Calu3 (cell line): ENCODE measurements around the gene TMEM143. TPM values are rescaled to one million over a fixed set of nuclear protein-coding genes. Genes with fewer than 3 reads are reported as not detected.

Source experiments
- BruUV-seq: library from RNA; stranded (reverse); fragments of 400-500 nt; replicated peaks from 2 replicates; lab custom pipeline; 2021; lab: Mats Ljungman, UMichigan
- CTCF ChIA-PET: fragments of 300-600 bp; sonication (Branson Sonifier 250); formaldehyde crosslinking; loops from one replicate; lab custom pipeline; 2022; ENCODE audit warnings: antibody characterized with exemption; lab: Charles Lee
- DNase-seq: peaks from one replicate; pipeline ENCODE4 v3.0.0; 2022
- H3K27ac Mint-ChIP-seq: one replicate; pipeline ENCODE4 v1.8.0; 2022; ENCODE audit warnings: mixed read lengths; ENCODE audit not compliant: unreplicated experiment
- H3K27me3 Mint-ChIP-seq: one replicate; pipeline ENCODE4 v1.8.0; 2022; ENCODE audit warnings: mixed read lengths; ENCODE audit not compliant: unreplicated experiment
- H3K36me3 Mint-ChIP-seq: one replicate; pipeline ENCODE4 v1.8.0; 2022; ENCODE audit warnings: mild to moderate bottlenecking, moderate library complexity, mixed read lengths; ENCODE audit not compliant: insufficient read depth, unreplicated experiment
- H3K4me1 Mint-ChIP-seq: one replicate; pipeline ENCODE4 v1.8.0; 2022; ENCODE audit warnings: mild to moderate bottlenecking, low read depth, mixed read lengths; ENCODE audit not compliant: unreplicated experiment
- H3K4me3 Mint-ChIP-seq: one replicate; pipeline ENCODE4 v1.8.0; 2022; ENCODE audit warnings: mild to moderate bottlenecking, low read depth, moderate library complexity, mixed read lengths; ENCODE audit not compliant: unreplicated experiment
- H3K9me3 Mint-ChIP-seq: one replicate; pipeline ENCODE4 v1.8.0; 2022; ENCODE audit warnings: low read depth, mixed read lengths; ENCODE audit not compliant: unreplicated experiment
- CTCF ChIP-seq: fragments of 200-600 bp; IDR thresholded peaks from one replicate; pipeline ENCODE4 v1.8.0; 2022; ENCODE audit warnings: antibody characterized with exemption; ENCODE audit not compliant: unreplicated experiment
- intact Hi-C: fragments of 100-400 bp; cut with micrococcal nuclease; formaldehyde crosslinking; loops from one replicate; pipeline ENCODE4 v1.10.0; 2022; ENCODE audit not compliant: unreplicated experiment
- total RNA-seq: library from RNA; stranded (reverse); gene quantifications from 2 replicates; pipeline ENCODE4 v1.2.3, GENCODE V29; 2022

TMEM143 gene
- total RNA-seq, 1 experiment from 2014 or later, result 10.4 TPM

- CTCF ChIA-PET, result interaction anchor here (0.6 kb wide), 1 partner anchor 12 kb away, joined by 8 read pairs; no protein-coding TSS in a partner anchor
- no peak for DNase-seq
- intact Hi-C loops, result no loop called here
- Mint-ChIP-seq H3K4me3 (no peak overlapping the region), H3K27me3 (no peaks in the 10 kb centered on the region), H3K9me3 (no peaks in the 10 kb centered on the region), H3K27ac (no peak overlapping the region), H3K36me3 (peaks cover 21% of the 10 kb centered on the region), H3K4me1 (peaks cover 15% of the 10 kb centered on the region)
- no peak for TF ChIP-seq CTCF
- BruUV-seq, result no TSS peak
Observed at GRCh38 chr19:48359123-48359522, 4.6 kb downstream of the TMEM143 start.

- Mint-ChIP-seq H3K9me3 (no peaks in the 10 kb centered on the region), H3K27ac (no peak overlapping the region), H3K4me1 (peaks cover 15% of the 10 kb centered on the region), H3K36me3 (peaks cover 5% of the 10 kb centered on the region), H3K27me3 (no peaks in the 10 kb centered on the region), H3K4me3 (no peak overlapping the region)
- intact Hi-C loops, result no loop called here
- TF ChIP-seq CTCF, result no peak
- no peak for DNase-seq
- CTCF ChIA-PET, result no interaction called here
- no TSS peak for BruUV-seq
Observed at GRCh38 chr19:48355365-48355954, 8.3 kb downstream of the TMEM143 start.

GRCh38 chr19:48354332-48354992, 9.3 kb downstream of the TMEM143 start:
- intact Hi-C loops, result no loop called here
- Mint-ChIP-seq H3K4me1 (peaks cover 15% of the 10 kb centered on the region), H3K27me3 (no peaks in the 10 kb centered on the region), H3K36me3 (peaks cover 5% of the 10 kb centered on the region), H3K4me3 (no peak overlapping the region), H3K27ac (peak overlapping the region; percentile 56), H3K9me3 (no peaks in the 10 kb centered on the region)
- TF ChIP-seq CTCF, result no peak
- CTCF ChIA-PET, result interaction anchor here (0.8 to 1.3 kb wide), 3 partner anchors 9 to 37 kb away, joined by 3 to 14 read pairs (median 3); partner anchors contain the start of genes KDELR1, SYNGR4 and TMEM143
- no TSS peak for BruUV-seq
- DNase-seq, result peak; percentile 77

- no peaks in the 10 kb centered on the region for H3K27me3 Mint-ChIP-seq
- intact Hi-C loops, result no loop called here
- TF ChIP-seq CTCF, result no peak
- no TSS peak for BruUV-seq
- DNase-seq, result no peak
- no peak overlapping the region for H3K4me3 Mint-ChIP-seq
- H3K36me3 Mint-ChIP-seq, result peaks cover 5% of the 10 kb centered on the region
- no peaks in the 10 kb centered on the region for H3K9me3 Mint-ChIP-seq
- no peak overlapping the region for H3K27ac Mint-ChIP-seq
- peaks cover 15% of the 10 kb centered on the region for H3K4me1 Mint-ChIP-seq
- CTCF ChIA-PET, result interaction anchor here (0.9 to 1.3 kb wide), 3 partner anchors 10 to 39 kb away, joined by 3 to 14 read pairs (median 4); partner anchors contain the start of genes KDELR1, SYNGR4 and TMEM143
Observed at GRCh38 chr19:48353677-48354076, 10.1 kb downstream of the TMEM143 start.
